GM18951 (cell line): ENCODE results near the gene MS4A15.
"Not testable (repeated sequence)": the region's sequence is repeated elsewhere in the genome, so short reads cannot be mapped to it uniquely, and the experiment has no call there.

ENCODE experiments used
- POLR2A ChIP-seq: IDR thresholded peaks from 4 replicates; pipeline ENCODE4 v1.6.1; 2011; ENCODE audit warnings: mild to moderate bottlenecking; ENCODE audit not compliant: insufficient read length, insufficient read depth; ENCODE audit errors: extremely low read depth
- in situ Hi-C: fragments of 300-500 bp; cut with MboI; formaldehyde crosslinking; loops from one replicate; pipeline ENCODE4 v1.12.0; 2022; ENCODE audit warnings: low sequenced_read_pairs, mixed read lengths, inconsistent platforms; ENCODE audit not compliant: unreplicated experiment

Gene MS4A15

GRCh38 chr11:60810151-60810550 lies 53.5 kb downstream of the MS4A15 start:
- TF ChIP-seq POLR2A = no peak
- in situ Hi-C loops = no loop called here

- in situ Hi-C loops = no loop called here
Measured at GRCh38 chr11:60810569-60810968, 53.9 kb downstream of the MS4A15 start.

GRCh38 chr11:60813324-60813723 lies 56.7 kb downstream of the MS4A15 start:
- TF ChIP-seq POLR2A = no peak
- in situ Hi-C loops = no loop called here

More at GRCh38 chr11:60810569-60810968, 53.9 kb downstream of the MS4A15 start:
- no peak for TF ChIP-seq POLR2A

- no peak for TF ChIP-seq POLR2A
- in situ Hi-C loops = no loop called here
Measured at GRCh38 chr11:60814112-60814511, 57.4 kb downstream of the MS4A15 start.

GRCh38 chr11:60816590-60817157 lies 60.0 kb downstream of the MS4A15 start:
- TF ChIP-seq POLR2A = no peak
- in situ Hi-C loops = no loop called here

DNA sequence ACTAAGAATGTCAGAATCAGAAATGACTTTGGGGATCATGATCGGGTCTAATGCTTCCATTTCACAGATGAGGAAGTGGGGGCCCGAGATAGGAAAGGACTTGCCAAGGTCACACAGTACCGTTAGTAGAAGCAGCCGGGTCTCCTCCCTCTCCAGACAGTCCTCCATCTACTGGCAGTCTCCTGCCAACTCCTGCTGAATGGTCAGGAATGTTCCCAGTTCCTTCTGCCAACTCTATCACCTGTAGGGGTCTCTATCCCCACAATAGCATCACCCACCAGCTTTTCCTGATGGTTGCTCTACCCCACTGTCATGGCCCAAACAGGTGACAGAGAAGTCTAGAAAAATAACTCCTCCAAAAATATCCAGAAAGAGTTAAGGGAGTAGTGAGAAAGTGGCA lies 61.4 kb downstream of the MS4A15 start:
- in situ Hi-C loops = no loop called here
- no peak for TF ChIP-seq POLR2A

DNA sequence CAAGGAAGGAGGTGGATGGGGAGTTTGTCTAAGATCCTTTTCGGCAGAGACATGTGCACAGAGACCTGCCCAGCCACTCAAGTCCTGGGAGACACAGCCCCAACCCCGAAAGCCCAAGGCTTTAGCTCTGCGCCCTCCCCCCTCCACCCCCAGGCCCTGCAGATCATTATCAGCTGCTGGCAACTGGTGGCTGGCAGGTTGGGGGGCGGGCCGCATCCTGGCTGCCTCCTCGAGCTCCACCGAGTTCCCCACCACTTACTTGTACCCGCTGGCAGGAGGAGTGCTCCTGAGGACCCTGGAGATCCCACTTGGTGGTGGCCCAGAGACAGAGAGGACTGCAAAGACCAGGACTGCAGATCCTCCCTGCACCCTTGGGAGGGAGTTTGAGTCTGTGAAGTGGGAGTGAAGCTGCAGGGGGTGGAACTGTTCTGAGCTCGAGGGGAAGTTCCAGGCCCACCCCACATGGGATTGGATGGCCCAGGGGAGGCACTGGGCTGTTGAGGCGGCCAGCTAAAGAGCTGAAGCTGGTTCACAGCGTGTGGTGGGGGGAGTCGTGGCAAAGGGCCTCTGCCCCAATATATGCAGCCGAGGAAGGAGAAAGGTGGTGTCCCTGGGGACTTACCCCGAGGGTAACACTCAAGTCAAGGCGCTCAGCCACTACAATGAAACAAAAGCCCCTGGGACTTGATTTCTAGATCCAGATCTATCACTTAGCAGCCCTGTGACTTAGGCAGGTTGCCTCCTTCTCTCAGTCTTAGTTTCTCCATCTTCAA lies 65.3 kb downstream of the MS4A15 start:
- in situ Hi-C loops = no loop called here
- TF ChIP-seq POLR2A = no peak

- in situ Hi-C loops = not testable (repeated sequence)
Measured at GRCh38 chr11:60823745-60824306, 67.2 kb downstream of the MS4A15 start.

DNA sequence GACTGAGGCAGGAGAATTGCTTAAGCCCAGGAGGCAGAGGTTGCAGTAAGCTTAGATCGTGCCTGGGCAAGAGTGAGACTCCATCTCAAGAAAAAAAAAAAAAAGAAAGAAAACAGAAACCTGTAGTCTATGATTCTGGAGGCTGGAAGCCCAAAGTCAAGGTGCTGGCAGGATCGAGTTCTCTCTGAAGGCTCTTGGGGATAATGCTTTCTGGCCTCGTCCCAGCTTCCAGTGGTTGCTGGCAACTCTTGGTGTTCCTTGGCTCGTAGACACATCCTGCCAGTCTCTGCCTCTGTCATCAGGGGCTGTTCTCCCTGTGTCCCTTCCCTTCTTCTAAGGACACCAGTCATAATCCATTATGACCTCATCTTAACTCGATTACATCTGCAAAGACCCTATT lies 68.5 kb downstream of the MS4A15 start:
- no peak for TF ChIP-seq POLR2A
- in situ Hi-C loops = no loop called here

DNA sequence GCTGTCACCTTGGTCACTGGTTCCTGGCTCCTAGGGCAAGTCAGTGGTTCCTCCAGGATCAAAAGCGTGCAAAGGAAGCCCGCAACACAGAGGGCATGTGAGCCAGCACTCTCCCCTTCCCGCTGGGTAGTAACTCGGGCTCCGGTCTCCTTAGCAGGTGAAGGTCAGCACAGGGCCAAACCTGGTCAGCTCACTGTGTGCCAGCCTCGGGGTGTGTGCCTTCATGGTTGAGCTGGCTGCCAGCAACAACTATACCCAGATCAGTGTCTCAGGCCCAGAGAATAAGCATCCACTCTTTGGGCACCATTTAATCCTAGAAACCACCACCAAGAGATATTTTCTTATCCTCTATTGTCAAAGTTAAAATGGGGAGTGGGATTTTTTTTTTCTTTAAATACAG lies 69.1 kb downstream of the MS4A15 start:
- in situ Hi-C loops = no loop called here

More for the DNA sequence above, 69.1 kb downstream of the MS4A15 start:
- TF ChIP-seq POLR2A = no peak
